Lower lobe of right lung (tissue), 2 donors: ENCODE data around the gene PRDM11. TPM values are rescaled to one million over a fixed set of nuclear protein-coding genes. Genes with fewer than 3 reads are reported as not detected.

Experiments
- ATAC-seq, 2 donors: fragments of 200-7000 bp; cut with Tn5 transposase; one replicate each; pipeline ENCODE4 v1.9.1; 2020 to 2022; ENCODE audit warnings: mild to moderate bottlenecking in 2 of 2, moderate library complexity in 2 of 2
- DNase-seq: peaks from one replicate; pipeline ENCODE4 v3.0.0-alpha.2; 2020
- H3K27ac ChIP-seq: fragments of 200-600 bp; one replicate; pipeline ENCODE4 v1.8.0; 2022
- H3K27me3 ChIP-seq: fragments of 200-600 bp; one replicate; pipeline ENCODE4 v1.8.0; 2022; ENCODE audit warnings: low read depth
- H3K36me3 ChIP-seq: fragments of 200-600 bp; one replicate; pipeline ENCODE4 v1.8.0; 2022; ENCODE audit warnings: mild to moderate bottlenecking
- H3K4me1 ChIP-seq: fragments of 200-600 bp; one replicate; pipeline ENCODE4 v1.8.0; 2022
- H3K4me3 ChIP-seq: fragments of 200-600 bp; one replicate; pipeline ENCODE4 v1.8.0; 2022; ENCODE audit warnings: mild to moderate bottlenecking
- H3K9me3 ChIP-seq: fragments of 200-600 bp; one replicate; pipeline ENCODE4 v1.8.0; 2022
- intact Hi-C: fragments of 100-400 bp; cut with DNase I; formaldehyde crosslinking; loops from one replicate; pipeline ENCODE4 v1.11.0; 2022
- long read RNA-seq: library from polyadenylated mRNA; unstranded; transcript quantifications from one replicate; pipeline ENCODE4 v2.0.0, GENCODE V29; 2021
- total RNA-seq: library from RNA; stranded (reverse); fragmentation: NEBNext Ultra II Directional; extraction: Animal tissue kit (Norgen Biotek cat#: 25700); gene quantifications from one replicate; pipeline ENCODE4 v1.2.1, GENCODE V29; 2021
- TF ChIP-seq, protein P1 (sequence below): fragments of 200-600 bp; IDR thresholded peaks from one replicate; pipeline ENCODE4 v1.8.0; 2022; ENCODE audit warnings: antibody characterized with exemption, mild to moderate bottlenecking
- donor health status: DM: no; HTN: yes; CAD: no; lungs with severe emphysema.

PRDM11 gene
- total RNA-seq: 15.1 TPM
- long read RNA-seq, partial matches to known transcripts: 1 of 19 reads
- long read RNA-seq, other reads (novel, unspliced or antisense): 17 of 19 reads

DNA sequence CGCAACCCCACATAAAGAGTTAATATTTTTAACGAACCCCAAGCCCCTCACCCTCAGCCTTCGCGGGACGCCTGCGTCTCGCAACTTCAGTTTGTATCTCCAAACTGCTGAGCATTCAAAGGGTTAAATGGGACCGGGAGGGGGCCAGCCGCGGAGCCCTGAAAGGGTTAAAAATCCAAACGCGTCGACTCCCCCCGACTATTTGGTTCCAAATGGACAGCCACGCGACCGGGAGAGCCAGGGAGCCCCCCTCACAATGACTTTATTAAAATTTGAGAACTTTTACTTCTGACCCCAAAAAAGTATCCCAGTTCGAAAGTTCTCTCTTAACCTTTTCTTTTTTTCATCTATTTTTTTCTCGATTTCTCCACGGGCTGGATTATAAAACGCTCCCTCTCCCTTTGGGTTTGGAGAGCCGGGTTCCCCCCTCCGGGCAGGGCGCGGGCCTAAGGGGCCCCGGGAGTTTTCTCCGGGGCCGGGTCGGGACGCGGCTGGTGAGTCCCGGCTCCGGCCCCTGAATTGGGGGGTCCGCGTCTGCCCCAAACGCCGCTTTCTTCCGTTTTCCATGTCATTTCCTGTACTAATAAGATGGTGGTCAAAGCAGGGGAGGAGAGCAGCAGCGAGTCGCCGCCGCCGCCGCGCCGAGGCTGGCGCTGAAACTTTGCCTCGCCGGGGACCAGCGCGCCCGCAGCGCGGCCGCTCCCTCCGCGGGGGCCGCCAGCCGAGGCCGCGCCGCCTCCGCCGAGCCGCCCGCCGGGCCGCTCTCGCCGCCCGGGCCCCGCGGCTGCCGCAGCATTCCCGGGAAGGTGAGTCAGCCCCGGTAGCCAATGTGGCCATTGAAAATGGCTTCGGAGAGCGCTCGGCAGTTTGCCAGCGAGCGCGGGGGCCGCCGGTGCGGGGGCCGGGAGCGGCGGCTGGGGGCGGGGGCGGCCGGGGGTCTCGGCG, at the start of gene PRDM11:
Gene PRDM11 (plus strand): TSS at position 568 of the 945 bp plus-strand sequence. CDS start 35,128 bp downstream, outside the sequence.
- no peaks in the 10 kb centered on the region for H3K27me3 ChIP-seq
- peak; percentile 61 for DNase-seq
- H3K4me3 ChIP-seq: peak within 1 kb of the TSS; percentile 81
- TF ChIP-seq, protein P1, sequence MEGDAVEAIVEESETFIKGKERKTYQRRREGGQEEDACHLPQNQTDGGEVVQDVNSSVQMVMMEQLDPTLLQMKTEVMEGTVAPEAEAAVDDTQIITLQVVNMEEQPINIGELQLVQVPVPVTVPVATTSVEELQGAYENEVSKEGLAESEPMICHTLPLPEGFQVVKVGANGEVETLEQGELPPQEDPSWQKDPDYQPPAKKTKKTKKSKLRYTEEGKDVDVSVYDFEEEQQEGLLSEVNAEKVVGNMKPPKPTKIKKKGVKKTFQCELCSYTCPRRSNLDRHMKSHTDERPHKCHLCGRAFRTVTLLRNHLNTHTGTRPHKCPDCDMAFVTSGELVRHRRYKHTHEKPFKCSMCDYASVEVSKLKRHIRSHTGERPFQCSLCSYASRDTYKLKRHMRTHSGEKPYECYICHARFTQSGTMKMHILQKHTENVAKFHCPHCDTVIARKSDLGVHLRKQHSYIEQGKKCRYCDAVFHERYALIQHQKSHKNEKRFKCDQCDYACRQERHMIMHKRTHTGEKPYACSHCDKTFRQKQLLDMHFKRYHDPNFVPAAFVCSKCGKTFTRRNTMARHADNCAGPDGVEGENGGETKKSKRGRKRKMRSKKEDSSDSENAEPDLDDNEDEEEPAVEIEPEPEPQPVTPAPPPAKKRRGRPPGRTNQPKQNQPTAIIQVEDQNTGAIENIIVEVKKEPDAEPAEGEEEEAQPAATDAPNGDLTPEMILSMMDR: no peak
- intact Hi-C loops: no loop called here
- peak; percentile 8 to 31 for ATAC-seq
- no peaks in the 10 kb centered on the region for H3K9me3 ChIP-seq
- H3K27ac ChIP-seq: peak within 1 kb of the TSS; percentile 97
- peaks cover 22% of the 10 kb centered on the region for H3K4me1 ChIP-seq
- H3K36me3 ChIP-seq: no peaks in the 10 kb centered on the region

DNA sequence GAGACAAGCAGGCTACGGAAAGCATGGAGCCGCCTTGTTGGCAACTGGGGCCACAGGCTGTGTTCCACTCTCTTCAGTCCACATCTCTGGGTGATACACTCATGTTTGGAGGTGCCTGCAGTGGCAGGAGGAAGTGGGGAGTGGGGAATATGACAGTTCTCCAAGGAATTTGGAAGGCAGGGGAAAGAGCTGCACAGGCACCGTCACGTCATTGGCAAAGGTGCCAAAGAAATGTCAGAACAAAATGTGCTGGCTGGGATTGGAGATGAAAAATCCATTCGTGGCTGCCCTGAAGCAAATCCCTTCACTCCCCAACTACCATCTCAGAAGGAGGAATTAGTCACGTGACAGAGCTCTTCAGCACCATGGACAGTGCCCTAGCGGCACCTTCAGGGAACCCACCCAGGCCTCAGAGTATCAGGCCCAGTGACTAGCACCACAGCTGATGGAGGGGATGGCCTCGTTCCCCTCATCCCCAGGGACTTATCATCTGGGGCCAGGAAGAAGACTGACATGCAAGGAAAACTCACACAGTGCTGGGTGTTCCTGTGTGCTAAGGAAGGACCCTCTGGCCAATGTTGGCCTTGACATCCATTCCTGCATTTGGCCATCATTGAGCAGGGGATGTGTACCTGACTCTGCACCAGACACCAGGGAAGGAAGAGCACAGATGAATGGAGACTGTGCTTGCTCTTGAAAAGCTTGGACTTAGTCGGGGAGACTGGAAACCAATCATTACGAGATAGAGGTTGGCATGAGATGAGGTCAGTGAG, 48.5 kb upstream of the PRDM11 start:
- DNase-seq: no peak
- intact Hi-C loops: no loop called here

DNA sequence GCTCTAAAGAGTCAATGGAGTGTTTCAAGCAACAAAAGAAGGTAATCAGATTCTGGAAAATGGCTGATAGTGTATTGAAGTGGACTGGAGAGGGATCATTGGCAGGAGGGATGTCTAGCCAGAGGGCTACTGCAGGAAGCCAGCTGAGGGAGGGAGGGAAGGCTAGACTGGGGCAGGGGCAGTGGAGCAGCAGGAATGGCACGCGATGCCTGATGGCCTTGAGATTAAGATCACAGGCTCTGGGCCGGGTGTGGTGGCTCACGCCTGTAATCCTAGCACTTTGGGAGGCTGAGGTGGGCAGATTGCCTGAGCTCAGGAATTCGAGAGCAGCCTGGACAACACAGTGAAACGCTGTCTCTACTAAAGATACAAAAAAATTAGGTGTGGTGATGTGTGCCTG, 47.5 kb upstream of the PRDM11 start:
- TF ChIP-seq, protein P1: no peak
- no peaks in the 10 kb centered on the region for H3K36me3 ChIP-seq
- intact Hi-C loops: no loop called here
- H3K9me3 ChIP-seq: no peaks in the 10 kb centered on the region
- no peak overlapping the region for H3K27ac ChIP-seq
- H3K4me1 ChIP-seq: peaks cover 10% of the 10 kb centered on the region
- H3K4me3 ChIP-seq: no peak overlapping the region
- DNase-seq (no peak), ATAC-seq (no peak)
- H3K27me3 ChIP-seq: no peaks in the 10 kb centered on the region

More for the DNA sequence above, 48.5 kb upstream of the PRDM11 start:
- Histone ChIP-seq H3K4me1 (peaks cover 17% of the 10 kb centered on the region), H3K4me3 (no peak overlapping the region), H3K27me3 (no peaks in the 10 kb centered on the region), H3K36me3 (no peaks in the 10 kb centered on the region), H3K9me3 (no peaks in the 10 kb centered on the region), H3K27ac (no peak overlapping the region)
- peak; percentile 48 for ATAC-seq
- TF ChIP-seq, protein P1: no peak

DNA sequence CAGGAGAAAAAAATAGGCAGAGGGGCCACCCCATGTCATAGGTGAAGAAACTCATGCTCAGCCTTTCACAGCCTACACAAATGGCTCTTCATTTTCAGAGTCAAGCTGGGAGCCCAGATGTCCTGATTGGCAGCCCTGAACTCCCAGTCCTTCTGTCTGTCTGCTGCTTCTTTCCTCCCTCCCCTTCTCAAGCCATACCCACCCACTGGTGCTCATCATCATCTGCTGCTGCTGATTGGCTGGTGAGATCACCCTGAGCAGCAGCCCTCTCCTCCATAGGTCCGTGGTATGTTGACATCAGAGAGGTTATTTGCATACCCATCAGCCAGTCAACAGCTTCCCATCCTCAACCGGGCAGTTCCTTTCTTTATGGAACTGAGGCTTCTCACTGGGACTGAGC, 46.1 kb upstream of the PRDM11 start:
- no peak overlapping the region for H3K4me3 ChIP-seq
- H3K36me3 ChIP-seq: no peaks in the 10 kb centered on the region
- peaks cover 10% of the 10 kb centered on the region for H3K4me1 ChIP-seq
- TF ChIP-seq, protein P1: no peak
- no peaks in the 10 kb centered on the region for H3K9me3 ChIP-seq
- peak in 1 of 2 donors; percentile 28 for ATAC-seq
- H3K27ac ChIP-seq: no peak overlapping the region
- intact Hi-C loops: loop anchor here (5.0 kb wide), 1 partner anchor 163 kb away; no protein-coding TSS in a partner anchor
- no peak for DNase-seq
- H3K27me3 ChIP-seq: no peaks in the 10 kb centered on the region

- Histone ChIP-seq H3K4me1 (peaks cover 10% of the 10 kb centered on the region), H3K36me3 (no peaks in the 10 kb centered on the region), H3K27ac (no peak overlapping the region), H3K27me3 (no peaks in the 10 kb centered on the region), H3K4me3 (no peak overlapping the region), H3K9me3 (no peaks in the 10 kb centered on the region)
- intact Hi-C loops: loop anchor here (5.0 kb wide), 1 partner anchor 165 kb away; no protein-coding TSS in a partner anchor
- DNase-seq: no peak
- TF ChIP-seq, protein P1: no peak
- peak in 1 of 2 donors; percentile 4 for ATAC-seq
Measured at GRCh38 chr11:45102361-45102809, 44.1 kb upstream of the PRDM11 start.
